Mesothelial cell of epicardium (in vitro differentiated cells): ENCODE measurements around the gene OR2V2. TPM values are rescaled to one million over a fixed set of nuclear protein-coding genes. Genes with fewer than 3 reads are reported as not detected.
"Not testable (repeated sequence)": the region's sequence is repeated elsewhere in the genome, so short reads cannot be mapped to it uniquely, and the experiment has no call there.

ENCODE experiments used
- DNase-seq, 2 experiments: peaks; one replicate each; pipeline ENCODE4 v3.0.0; 2021; ENCODE audit warnings: low spot score in 2 of 2; ENCODE audit not compliant: unreplicated experiment in 2 of 2
- H3K27ac Mint-ChIP-seq: 2 replicates; pipeline ENCODE4 v1.8.0; 2021; ENCODE audit warnings: mixed read lengths
- H3K27me3 Mint-ChIP-seq: 2 replicates; pipeline ENCODE4 v1.8.0; 2021; ENCODE audit warnings: low read depth, mixed read lengths
- H3K36me3 Mint-ChIP-seq: 2 replicates; pipeline ENCODE4 v1.8.0; 2021; ENCODE audit warnings: mixed read lengths
- H3K4me1 Mint-ChIP-seq: 2 replicates; pipeline ENCODE4 v1.8.0; 2021; ENCODE audit warnings: mixed read lengths
- H3K4me3 Mint-ChIP-seq: 2 replicates; pipeline ENCODE4 v1.8.0; 2021; ENCODE audit warnings: mild to moderate bottlenecking, moderate library complexity, mixed read lengths
- H3K9me3 Mint-ChIP-seq: 2 replicates; pipeline ENCODE4 v1.8.0; 2021; ENCODE audit warnings: mixed read lengths
- total RNA-seq: library from RNA; stranded (reverse); gene quantifications from 3 replicates; pipeline ENCODE4 v1.2.1, GENCODE V29; 2021
- TF ChIP-seq, protein P1 (sequence below): fragments of 200-600 bp; sonication (generic); IDR thresholded peaks from one replicate; pipeline ENCODE4 v1.5.0; 2021; ENCODE audit warnings: antibody characterized with exemption; ENCODE audit not compliant: unreplicated experiment

OR2V2 gene
- total RNA-seq, 1 donor from 2014 or later = not detected

DNA sequence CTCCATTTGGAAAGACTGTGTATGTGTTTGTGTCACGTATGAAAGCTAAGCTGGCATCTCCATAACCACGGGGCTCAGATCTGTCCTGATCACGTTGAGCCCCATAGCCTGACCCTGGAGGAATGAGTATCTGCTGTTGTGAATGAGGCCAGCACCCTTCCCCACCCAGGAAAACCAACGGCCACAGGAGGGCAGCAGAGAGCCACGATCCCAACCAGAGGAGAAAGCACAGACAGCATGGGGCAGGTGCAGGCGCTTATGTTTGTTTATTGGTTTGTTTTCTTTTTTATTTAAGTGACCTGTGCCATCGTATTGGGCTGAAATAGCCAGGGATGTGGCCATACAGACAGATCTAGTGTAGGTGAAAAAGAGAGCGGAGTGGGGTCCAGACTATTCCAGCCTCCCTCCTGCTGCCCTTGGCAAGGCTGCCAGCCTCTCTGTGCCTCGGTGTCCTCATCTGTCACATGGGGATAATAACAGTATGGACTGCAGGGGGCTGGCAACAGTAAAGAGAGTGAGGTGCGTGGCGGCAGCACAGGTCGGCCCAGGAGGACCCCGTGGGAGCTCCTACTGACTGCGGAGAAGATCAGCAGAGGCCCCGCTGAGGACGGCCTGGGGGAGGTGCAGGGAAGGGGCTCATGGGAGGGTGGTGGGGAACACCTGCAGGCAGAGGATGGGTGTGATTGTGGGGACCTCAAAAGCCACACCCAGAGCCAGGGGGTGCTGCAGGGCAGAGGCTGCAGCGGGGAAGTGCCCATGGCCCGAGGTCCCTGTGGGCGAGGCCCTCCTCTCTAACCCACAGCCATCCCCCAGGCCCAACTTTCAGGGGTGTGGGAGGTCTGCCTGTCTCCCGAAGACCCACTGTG, 12.1 kb downstream of the OR2V2 start:
- H3K27ac Mint-ChIP-seq = peak overlapping the region; percentile 89
- DNase-seq = peak; percentile 68 to 96
- peaks cover 56% of the 10 kb centered on the region for H3K27me3 Mint-ChIP-seq

GRCh38 chr5:181160152-181160754, 12.9 kb downstream of the OR2V2 start:
- Mint-ChIP-seq H3K4me1 (peaks cover 9% of the 10 kb centered on the region), H3K27ac (peak overlapping the region; percentile 76), H3K4me3 (peak overlapping the region; percentile 52), H3K36me3 (no peaks in the 10 kb centered on the region), H3K9me3 (no peaks in the 10 kb centered on the region), H3K27me3 (peaks cover 58% of the 10 kb centered on the region)
- no peak for DNase-seq
- TF ChIP-seq, protein P1, sequence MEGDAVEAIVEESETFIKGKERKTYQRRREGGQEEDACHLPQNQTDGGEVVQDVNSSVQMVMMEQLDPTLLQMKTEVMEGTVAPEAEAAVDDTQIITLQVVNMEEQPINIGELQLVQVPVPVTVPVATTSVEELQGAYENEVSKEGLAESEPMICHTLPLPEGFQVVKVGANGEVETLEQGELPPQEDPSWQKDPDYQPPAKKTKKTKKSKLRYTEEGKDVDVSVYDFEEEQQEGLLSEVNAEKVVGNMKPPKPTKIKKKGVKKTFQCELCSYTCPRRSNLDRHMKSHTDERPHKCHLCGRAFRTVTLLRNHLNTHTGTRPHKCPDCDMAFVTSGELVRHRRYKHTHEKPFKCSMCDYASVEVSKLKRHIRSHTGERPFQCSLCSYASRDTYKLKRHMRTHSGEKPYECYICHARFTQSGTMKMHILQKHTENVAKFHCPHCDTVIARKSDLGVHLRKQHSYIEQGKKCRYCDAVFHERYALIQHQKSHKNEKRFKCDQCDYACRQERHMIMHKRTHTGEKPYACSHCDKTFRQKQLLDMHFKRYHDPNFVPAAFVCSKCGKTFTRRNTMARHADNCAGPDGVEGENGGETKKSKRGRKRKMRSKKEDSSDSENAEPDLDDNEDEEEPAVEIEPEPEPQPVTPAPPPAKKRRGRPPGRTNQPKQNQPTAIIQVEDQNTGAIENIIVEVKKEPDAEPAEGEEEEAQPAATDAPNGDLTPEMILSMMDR = no peak

More for the DNA sequence above, 12.1 kb downstream of the OR2V2 start:
- H3K4me3 Mint-ChIP-seq = peak overlapping the region; percentile 39
- TF ChIP-seq, protein P1 = peak; percentile 83
- no peaks in the 10 kb centered on the region for H3K9me3 Mint-ChIP-seq
- H3K36me3 Mint-ChIP-seq = no peaks in the 10 kb centered on the region
- H3K4me1 Mint-ChIP-seq = peaks cover 9% of the 10 kb centered on the region

DNA sequence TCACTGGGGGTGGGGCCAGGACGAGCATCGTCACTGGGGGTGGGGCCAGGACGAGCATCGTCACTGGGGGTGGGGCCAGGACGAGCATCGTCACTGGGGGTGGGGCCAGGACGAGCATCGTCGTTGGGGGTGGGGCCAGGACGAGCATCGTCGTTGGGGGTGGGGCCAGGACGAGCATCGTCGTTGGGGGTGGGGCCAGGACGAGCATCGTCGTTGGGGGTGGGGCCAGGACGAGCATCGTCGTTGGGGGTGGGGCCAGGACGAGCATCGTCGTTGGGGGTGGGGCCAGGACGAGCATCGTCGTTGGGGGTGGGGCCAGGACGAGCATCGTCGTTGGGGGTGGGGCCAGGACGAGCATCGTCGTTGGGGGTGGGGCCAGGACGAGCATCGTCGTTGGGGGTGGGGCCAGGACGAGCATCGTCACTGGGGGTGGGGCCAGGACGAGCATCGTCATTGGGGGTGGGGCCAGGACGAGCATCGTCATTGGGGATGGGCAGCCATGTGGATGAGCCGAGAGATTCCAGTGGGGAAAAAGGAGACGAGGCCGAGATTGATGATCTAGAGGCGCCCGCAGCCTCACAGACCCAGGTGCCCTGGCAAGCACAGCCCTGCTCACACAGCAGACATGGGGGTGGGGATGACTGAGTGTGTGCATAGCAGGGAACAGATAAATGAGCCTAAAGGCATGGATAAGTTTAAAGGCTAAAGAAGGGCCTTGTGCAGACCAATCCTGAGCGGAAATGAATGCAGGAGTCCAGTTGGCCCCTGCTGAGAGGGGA, 13.6 kb downstream of the OR2V2 start:
- DNase-seq, H3K36me3 Mint-ChIP-seq, H3K4me1 Mint-ChIP-seq, H3K9me3 Mint-ChIP-seq: not testable (repeated sequence)
- Mint-ChIP-seq H3K27me3 (peaks cover 58% of the 10 kb centered on the region), H3K4me3 (peak overlapping the region; percentile 51), H3K27ac (peak overlapping the region; percentile 92)

DNA sequence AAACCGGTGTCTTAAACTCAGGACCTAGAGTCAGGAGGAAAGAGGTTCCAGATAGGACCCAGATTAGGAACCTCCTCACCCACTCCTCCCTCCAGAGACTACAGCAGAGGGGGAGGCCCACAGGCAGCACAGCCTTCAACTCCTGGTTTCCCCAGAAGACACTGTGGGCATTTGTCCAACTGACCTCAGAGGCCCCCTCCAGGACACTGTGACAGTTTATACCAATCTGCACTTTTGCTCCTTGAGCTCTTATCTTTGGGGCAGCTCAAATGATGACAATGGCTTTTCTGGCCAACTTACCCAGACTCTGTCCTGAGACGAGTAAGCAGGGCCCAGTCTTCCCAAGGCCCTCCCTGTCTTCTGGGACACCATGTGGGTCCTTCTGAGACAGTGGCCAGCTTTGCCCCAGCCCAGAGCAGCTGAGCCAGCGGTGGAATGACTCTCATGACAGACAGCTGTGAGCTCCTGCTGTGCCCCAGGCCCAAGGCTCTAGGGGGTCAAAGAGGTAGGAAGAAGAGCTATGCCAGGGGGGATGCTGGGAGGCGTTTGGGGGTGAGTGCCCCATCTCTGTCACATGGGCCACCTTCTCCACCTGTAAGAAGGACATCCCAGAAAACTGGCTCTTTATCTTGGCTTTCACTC, 14.3 kb downstream of the OR2V2 start:
- Mint-ChIP-seq H3K36me3 (no peaks in the 10 kb centered on the region), H3K27ac (peak overlapping the region; percentile 92), H3K4me3 (peak overlapping the region; percentile 51), H3K9me3 (no peaks in the 10 kb centered on the region), H3K27me3 (peaks cover 58% of the 10 kb centered on the region), H3K4me1 (peaks cover 9% of the 10 kb centered on the region)
- TF ChIP-seq, protein P1 = no peak
- no peak for DNase-seq

DNA sequence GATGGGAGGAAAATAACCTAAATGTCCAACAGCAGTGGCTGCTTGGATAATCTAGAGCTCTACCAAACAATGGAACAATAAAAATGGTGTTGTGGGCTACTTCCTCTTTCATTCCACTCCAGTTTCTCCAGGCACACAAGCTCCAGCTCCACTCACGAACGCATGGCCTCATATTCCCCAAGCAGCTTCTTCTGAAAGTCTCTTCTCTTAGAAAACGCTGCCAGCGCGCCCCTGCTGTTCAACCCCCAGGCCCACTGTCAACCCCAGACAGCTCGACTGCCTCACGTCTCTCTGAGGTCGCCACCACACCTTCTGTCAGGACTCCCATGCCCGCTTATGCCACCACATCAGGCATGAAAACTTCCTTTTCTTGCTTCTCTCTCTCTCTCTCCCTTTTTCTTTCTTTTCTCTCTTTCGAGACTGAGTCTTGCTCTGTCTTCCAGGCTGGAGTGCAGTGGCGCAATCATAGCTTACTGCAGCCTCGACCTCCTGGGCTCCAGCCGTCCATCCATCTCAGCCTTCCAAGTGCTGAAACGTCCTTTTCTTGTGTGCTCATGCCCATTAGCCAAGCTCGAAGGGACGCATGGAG, 16.2 kb downstream of the OR2V2 start:
- DNase-seq = no peak
- peak overlapping the region; percentile 64 for H3K4me3 Mint-ChIP-seq
- H3K9me3 Mint-ChIP-seq = no peaks in the 10 kb centered on the region
- H3K36me3 Mint-ChIP-seq = no peaks in the 10 kb centered on the region
- H3K27me3 Mint-ChIP-seq = peaks cover 64% of the 10 kb centered on the region
- H3K27ac Mint-ChIP-seq = no peak overlapping the region
- peaks cover 15% of the 10 kb centered on the region for H3K4me1 Mint-ChIP-seq
- TF ChIP-seq, protein P1 = no peak
